Adipose tissue (tissue), 3 donors: ENCODE results near the gene RPTOR. TPM values are rescaled to one million over a fixed set of nuclear protein-coding genes. Genes with fewer than 3 reads are reported as not detected.
"Not testable (repeated sequence)": the region's sequence is repeated elsewhere in the genome, so short reads cannot be mapped to it uniquely, and the experiment has no call there.

Experiments used
- H3K27ac ChIP-seq: one replicate; pipeline ENCODE4 v1.5.1; 2013; ENCODE audit warnings: low read depth, low read length
- WGBS, 3 donors: extraction: QIAGEN DNeasy Blood & Tissue Kit; methylation state at CpG; one replicate each; pipeline ENCODE4 v1.1.7; 2013; 5-methylcytosine and 5-hydroxymethylcytosine counted together
- polyA plus RNA-seq, 3 donors: library from polyadenylated mRNA; stranded (reverse); fragments of 200-250 nt; gene quantifications; one replicate each; pipeline ENCODE4 v1.2.3, GENCODE V29; 2013
- donor health status: healthy with polysubstance abuse.
- donor health status: Bipolar disorder and iron deficiency.
- donor health status: healthy.

RPTOR gene
- polyA plus RNA-seq, 3 donors: 5.8 to 13.2 (median 7.5) TPM

DNA sequence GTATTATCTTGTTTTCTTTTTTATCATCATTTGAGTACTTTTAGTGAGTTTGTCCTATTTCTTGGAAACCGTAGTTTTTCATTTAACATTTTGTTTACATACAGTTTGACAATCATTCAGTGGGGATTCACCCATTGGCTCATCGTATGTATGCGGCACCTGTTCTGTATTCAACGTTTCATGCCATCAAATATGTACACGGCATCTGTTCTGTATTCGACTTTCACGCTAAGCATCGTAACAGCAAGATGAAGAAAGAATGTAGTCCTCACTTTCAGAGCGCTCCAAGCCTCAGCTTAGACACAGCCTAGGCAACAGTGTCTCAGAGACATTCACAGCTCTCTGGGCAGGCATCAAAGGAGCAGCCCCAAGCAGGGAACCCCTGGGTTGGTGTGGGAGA, 269.9 kb downstream of the RPTOR start:
- 96 to 97% (median 97%) methylated on average over 9 of the region's 9 CpGs for WGBS, 3 donors
- no peak overlapping the region for H3K27ac ChIP-seq

DNA sequence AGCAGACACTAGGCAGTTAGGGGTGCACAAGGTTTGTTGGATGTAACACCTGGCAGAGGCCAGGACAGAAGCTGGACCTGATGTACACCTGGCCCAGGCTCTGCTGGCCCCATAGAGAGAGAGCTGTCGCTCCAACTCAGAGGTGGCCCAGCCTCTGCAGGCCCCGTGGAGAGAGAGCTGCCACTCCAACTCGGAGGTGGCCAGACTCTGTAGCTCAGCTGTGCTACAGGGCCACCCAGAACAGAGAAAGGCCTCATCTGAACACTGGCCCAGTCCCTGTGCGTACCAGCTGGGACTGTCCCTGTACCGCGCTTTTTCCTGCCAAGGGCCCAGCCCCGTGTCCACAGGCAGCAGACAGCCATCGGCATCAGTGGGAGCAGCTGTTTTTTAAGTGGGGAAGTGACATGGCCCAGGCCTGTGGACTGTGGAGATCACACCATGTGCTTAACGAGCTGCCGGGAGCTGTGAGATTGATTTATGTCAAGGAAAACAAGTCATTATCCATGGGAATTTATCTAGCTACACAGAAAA, 270.6 kb downstream of the RPTOR start:
- 87 to 92% (median 89%) methylated on average over 10 of the region's 10 CpGs for WGBS, 3 donors
- no peak overlapping the region for H3K27ac ChIP-seq

DNA sequence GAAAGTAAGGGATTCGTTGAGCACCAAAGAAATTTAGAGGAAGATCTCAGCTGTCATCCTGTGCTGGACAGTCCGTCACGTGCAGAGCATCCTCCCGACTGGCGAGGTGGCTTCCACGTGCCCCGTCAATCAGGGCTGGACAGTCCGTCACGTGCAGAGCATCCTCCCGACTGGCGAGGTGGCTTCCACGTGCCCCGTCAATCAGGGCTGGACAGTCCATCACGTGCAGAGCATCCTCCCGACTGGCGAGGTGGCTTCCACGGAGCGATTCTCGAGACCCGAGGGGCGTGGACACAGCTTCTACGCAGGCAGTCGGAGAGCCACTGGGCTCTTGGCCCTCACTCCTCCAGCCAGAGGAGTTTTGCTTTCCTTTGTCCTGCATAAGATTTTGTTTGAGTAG, 271.1 kb downstream of the RPTOR start:
- not testable (repeated sequence) for H3K27ac ChIP-seq
- 94 to 97% (median 95%) methylated on average over 23 of the region's 23 CpGs for WGBS, 3 donors

DNA sequence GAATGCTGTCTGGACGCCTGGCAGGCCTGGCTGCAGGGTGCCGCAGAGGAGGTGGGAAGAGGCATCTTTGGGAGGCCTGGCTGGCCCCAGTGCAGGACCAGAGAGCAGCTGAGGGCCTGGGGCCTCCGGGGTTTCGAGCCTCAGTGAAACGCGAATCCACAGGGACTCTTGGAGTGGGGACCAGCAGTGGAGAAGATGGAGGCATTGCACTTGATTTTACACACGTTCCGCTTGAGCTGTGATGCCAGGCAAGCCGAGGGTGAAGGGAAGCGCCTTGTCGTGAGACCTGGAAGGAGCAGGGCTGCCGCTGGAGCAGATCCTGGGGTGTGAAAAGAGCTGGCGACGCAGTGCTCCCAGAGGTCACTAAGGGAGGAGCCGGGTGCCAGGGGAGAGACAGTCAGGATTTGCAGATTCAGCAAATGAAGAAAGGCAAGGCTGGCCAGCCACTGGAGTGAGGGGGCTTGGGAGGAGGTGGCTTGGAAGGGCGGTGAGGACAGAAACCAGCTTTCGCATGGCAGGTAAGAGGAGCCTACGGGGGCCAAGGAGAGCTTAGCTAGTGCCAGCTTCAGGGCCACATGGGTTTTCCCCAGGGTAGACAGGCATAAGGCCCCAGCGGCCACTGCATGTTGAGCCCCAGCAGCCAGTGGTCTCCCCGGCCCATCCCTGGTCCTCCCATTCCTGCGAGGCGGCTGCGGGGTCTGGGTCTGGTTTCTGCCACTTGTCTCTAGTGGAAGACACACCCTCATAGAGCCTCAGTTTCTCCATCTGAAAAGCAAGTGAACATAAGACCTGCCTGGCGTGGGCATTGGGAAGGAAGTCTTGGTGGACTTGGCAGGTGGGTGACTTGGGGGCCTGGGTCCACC, 271.8 kb downstream of the RPTOR start:
- 95 to 96% (median 95%) methylated on average over 24 of the region's 24 CpGs for WGBS, 3 donors
- H3K27ac ChIP-seq: no peak overlapping the region

DNA sequence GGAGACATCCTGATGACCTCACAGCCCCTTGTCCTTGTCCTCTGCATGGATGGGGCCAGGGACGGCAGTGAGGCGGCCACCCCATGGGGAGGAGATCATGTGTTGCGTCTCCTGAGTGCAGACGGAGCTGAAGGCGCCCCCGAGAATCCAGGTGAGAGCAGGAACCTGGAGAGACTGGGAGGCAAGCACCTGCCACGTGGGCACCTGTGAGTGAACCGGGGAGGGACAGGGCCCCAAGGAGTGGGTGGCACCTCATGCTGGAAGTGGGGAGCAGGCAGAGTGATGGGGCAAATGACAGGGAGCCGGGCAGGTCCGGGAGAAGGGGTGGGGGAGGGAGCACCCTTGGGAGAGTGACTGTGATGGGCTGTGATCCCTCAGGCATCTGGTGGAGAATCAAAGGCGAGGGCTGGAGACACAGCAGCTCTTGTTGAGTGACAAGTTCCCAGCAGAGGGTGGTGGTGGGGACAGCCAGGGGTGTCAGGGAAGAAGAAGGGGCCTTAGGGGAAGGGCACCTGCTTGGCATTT, 272.7 kb downstream of the RPTOR start:
- WGBS, 3 donors: 93 to 96% (median 96%) methylated on average over 11 of the region's 11 CpGs
- no peak overlapping the region for H3K27ac ChIP-seq

DNA sequence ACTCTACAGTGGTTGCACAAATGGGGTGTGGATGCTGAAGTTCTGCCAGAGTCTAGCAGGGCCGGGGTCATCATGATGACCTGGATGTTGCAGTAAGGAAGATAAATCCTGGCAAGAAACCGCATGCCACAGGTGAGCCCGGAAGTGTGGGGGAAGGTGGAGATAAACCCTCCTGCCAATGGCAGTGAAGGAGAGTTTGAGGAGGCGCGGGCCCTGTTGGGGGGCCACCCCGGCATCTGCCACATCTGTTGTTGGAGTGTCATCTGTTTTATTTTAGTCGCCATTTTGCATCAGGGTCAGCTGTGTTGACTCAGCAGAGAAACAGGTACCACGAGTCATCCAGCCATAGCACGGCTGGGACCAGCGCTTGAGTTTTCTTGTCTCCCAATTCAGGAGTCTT, 273.2 kb downstream of the RPTOR start:
- 85 to 93% (median 88%) methylated on average over 10 of the region's 10 CpGs for WGBS, 3 donors
- H3K27ac ChIP-seq: no peak overlapping the region

DNA sequence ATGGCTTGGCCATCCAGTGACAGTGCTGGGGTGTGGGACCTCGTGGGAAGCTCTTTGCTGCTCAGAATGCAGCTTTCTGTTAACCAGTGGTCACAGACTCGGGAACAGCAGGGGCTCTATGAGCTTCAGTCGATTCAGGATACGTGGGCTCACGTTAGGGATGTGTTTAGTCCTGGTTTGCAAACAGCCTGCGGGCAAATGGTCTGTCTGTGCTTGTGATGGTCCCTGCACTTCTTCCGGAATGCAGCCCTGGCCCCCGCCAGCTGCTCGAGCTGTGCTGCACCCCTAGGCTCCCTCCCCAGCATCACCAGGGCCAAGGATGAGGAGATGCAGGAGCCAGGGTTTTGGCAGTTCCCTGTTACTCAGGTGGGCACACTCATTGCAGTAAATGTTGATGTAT, 274.2 kb downstream of the RPTOR start:
- no peak overlapping the region for H3K27ac ChIP-seq
- whole genome bisulfite sequencing, 3 donors: 87 to 91% (median 91%) methylated on average over 9 of the region's 9 CpGs

DNA sequence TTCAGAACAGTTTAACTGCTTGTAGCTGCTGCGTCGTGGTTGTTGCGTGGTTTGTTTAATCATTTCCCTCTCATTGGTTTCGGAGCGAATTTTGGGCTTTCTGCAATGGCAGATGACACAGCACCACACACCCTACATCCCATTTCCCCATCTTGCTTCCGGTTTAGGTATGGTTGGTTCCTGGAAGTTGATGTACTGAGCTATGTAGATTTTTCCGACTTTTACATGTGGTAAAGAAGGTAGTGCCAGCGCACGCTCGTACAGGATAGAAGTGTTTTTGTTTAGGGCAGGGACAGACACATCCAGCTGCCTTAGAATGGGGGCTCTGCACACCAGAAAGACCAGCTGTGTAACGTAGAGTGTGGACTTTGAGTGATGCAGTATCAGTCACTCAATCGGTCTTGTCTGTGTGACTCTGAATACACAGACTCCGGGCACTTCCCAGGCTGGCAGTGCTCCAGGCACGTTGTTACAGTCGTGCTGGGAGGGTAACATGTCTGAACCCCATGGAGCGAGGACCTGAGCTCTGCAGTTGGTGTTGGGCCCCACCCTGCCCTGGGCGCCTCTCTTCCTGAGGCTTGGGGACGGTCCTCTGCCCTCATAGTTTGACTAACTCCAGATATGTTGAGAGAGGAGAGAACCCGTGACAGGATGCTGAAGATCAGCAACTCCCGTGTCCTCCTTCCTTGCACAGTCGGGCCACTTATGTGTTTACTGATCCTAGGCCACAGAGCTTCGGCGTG, 275.0 kb downstream of the RPTOR start:
- no peak overlapping the region for H3K27ac ChIP-seq
- 64 to 79% (median 69%) methylated on average over 23 of the region's 23 CpGs for WGBS, 3 donors

DNA sequence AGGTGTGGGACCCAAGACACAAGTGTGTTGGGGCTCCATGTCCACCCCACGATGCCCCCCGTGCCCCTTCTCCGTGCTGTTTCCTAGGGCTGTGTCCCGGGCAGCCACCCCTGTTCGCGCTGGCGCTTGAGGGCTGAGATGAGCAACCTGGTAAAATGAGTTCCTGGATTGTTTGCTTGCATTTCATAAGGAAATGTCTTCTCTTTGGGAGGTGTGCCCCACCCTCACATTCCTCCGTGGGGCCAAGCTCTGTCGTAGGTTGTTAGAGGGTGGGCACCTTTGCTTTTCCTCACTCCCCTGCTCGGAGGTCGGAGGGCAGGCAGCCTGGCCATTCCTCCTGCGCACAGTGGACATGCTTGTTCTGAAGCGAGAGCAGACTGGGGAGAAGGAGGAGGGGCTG, 275.7 kb downstream of the RPTOR start:
- H3K27ac ChIP-seq: no peak overlapping the region
- 82 to 85% (median 85%) methylated on average over 13 of the region's 13 CpGs for WGBS, 3 donors

DNA sequence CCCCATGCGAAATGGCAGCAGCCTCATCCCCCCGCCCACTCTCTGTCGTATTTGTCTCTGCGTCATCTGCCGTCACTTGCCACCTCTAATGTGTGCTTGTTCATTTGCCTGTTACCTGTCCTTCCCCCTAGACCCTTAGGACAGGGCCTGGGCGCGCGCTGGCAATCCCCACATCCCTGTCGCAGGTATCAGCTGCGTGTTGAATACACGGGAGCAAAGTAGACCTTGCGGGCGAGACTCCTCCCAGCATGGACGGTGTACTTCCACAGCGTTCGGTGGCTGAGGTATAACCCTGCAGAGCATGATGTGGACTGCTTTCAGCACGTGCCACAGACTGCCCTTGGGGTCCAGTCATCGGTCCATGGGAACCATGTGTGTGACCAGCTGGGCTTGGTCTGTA, 276.9 kb downstream of the RPTOR start:
- WGBS, 3 donors: 96 to 97% (median 97%) methylated on average over 18 of the region's 18 CpGs
- H3K27ac ChIP-seq: no peak overlapping the region

DNA sequence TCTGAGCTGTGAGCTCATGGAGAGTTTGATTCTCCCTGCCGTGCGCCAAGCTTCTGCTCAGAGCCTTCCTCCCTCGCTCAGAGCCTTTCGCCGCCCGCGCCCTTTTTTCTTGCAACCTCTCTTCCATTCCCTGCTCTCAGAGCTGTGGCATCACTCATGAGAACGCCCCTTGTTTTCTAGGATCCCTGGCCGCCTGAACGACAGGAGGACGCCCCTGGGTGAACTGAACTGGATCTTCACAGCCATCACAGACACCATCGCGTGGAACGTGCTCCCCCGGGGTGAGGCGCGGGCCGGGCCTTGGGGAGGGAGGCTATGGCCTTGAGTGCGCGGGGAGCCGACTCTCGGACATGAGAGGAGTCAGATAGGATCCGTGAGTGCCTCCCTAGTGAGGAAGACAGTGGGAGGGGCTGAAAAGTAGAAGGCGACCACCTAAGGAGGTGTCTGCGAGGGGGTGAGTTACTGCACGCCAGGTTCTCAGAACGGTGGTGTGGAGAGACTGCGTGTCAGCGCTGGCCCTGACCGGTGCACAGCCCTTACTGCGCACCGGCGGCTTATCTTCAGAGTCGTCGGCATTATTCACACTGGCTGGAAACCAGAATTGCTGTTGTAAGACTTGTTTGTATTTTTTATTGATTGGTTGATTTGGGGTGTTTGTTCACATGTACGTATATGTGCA, 277.5 kb downstream of the RPTOR start:
- no peak overlapping the region for H3K27ac ChIP-seq
- WGBS, 3 donors: 91 to 97% (median 97%) methylated on average over 36 of the region's 36 CpGs

DNA sequence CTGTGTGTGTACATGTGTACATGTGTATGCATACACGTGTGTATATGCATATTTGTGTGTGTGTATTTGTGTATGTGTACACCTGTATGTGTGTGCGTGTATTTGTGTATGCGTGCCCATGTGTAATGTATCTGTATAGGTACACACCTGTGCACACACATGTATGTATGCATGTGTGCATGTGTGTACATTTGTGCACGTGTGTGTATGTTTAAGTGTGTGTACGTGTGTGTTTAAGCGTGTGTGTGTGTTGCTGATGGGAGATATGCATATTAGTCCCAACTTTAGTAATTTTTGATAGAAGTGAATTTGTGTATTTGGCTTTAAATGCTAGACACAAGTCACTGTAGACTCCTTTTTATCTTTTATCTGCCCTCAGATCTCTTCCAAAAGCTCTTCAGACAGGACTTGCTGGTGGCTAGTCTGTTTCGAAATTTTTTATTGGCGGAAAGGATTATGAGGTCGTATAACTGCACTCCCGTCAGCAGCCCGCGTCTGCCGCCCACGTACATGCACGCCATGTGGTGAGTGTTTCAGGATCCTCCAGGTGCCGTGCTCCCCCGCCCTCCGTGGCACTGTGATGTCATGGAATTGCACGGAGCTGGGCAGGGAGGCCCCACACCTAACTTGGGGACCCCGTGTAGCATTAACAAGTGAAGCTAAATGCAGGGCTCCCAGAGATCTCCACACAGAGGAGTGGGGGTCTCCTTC, 278.2 kb downstream of the RPTOR start:
- H3K27ac ChIP-seq: no peak overlapping the region
- 73 to 90% (median 74%) methylated on average over 20 of the region's 20 CpGs for WGBS, 3 donors

DNA sequence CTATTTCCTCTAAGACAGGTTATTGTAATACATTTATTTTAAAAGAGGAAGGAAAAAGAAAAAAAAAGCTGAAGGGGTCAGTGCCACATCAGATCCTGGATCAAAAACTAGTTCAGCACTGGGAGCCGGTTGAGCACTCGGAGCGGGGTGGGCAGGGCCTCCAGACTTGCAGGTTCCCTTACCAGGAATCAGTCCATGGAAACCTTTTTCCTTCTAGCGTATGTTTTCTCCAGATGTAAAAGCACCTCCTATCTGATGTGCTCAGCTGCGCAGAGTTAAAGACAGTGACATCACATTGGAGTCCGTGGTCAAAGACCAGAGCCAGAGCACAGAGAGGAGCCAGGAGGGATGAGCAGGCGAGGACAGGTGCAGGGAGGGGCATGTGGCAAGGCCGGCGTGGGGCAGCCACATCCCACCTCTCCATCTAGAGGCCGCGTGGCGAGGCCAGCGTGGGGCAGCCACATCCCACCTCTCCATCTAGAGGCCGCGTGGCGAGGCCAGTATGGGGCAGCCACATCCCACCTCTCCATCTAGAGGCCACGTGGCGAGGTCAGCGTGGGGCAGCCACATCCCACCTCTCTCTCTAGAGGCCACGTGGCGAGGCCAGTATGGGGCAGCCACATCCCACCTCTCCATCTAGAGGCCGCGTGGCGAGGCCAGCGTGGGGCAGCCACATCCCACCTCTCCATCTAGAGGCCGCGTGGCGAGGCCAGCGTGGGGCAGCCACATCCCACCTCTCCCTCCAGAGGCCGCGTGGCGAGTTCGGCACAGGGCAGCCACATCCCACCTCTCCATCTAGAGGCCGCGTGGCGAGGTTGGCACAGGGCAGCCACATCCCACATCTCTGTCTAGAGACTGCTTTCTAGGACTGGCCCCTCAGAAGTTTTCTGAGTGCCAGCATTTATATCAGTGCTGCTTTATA, 280.2 kb downstream of the RPTOR start:
- 92 to 98% (median 94%) methylated on average over 36 of the region's 36 CpGs for WGBS, 3 donors
- H3K27ac ChIP-seq: no peak overlapping the region

DNA sequence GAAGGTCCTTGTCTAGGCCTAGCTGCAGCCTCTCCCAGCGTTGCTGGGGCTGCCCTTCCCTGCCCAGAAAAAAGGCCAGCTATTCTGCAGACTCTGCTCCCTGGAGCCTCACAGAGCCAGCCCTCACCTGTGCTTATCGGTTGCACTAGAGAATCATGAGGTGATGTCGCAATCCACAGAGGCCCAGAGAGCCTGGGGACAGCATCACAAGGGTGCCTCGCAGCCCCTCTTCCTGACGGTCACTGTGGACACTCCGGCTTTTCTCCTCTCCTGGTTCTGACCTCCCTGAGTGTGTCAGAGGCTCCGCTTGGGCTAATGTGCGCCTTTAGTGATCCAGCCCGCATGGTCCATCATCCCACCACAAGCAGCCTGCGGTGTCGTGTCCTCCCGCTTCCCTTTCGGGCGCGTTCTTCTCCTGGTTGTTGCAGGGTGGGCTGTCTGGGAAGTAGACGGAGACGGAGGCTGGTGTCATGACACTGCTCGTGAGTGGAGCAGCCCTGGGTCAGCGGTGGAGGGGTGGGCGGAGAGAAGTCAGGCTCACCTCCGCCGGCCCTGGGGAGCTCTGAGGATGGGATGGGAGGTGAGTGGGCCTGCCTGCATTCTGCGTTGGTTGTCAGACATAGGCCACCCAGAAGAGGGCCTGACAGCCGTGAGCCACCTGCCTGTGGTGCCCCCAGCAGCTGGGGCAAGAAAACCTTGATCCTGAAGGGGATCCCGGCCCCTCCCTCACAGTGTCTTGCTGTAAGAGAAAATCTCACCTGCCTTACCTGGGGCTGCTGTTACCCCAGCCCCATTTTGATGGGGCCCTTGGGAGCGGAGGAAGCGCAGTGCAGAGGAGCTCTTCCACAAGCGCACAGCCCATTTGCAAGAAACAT, 281.1 kb downstream of the RPTOR start:
- no peak overlapping the region for H3K27ac ChIP-seq

DNA sequence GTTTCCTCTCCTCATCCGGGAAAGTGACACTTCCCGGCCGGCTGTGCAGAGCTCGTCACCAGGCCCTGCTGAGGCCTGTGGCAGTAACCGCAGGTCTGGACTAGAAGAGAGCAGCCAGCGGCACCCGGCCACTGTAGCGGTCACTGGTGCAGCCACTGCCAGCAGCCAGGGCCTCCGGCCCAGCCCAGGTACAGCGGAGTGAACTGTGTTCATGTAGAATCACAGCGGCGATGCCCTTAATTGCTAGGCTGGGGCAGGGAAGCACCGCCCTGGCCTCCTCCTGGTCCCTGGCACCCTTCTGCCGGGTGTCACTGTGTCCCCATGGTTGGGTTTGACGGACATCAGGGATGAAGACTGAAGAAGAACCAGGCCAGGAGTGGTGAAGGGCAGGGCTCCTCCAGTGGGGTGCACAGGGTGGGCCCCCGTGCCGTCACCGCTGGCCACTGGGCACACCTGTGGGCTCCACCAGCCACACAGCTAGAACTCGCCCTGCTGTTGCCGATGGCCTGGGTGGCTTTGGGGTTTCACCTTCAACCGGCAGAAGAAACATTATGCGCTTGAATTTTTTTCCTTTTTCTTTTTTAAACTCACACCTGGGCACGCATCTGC, 281.8 kb downstream of the RPTOR start:
- no peak overlapping the region for H3K27ac ChIP-seq
- 82 to 93% (median 82%) methylated on average over 23 of the region's 23 CpGs for WGBS, 3 donors

More for the DNA sequence above, 281.1 kb downstream of the RPTOR start:
- WGBS, 3 donors: 89 to 92% (median 89%) methylated on average over 28 of the region's 28 CpGs
